IMR-90 (cell line): ENCODE measurements around the gene STX11. TPM values are rescaled to one million over a fixed set of nuclear protein-coding genes. Genes with fewer than 3 reads are reported as not detected.

Experiments used
- ATAC-seq: fragments of 200-7000 bp; cut with Tn5 transposase; 2 replicates; pipeline ENCODE4 v1.9.1; 2020; ENCODE audit warnings: low read depth, mild to moderate bottlenecking, moderate library complexity
- BruUV-seq: library from RNA; stranded (reverse); fragments of 400-500 nt; replicated peaks from 2 replicates; lab custom pipeline; 2021; lab: Mats Ljungman, UMichigan
- CTCF ChIA-PET: fragments of 300-600 bp; formaldehyde crosslinking; extraction: SDS; loops from one replicate; lab custom pipeline; 2021; ENCODE audit warnings: antibody characterized with exemption; lab: Yijun Ruan, JAX
- POLR2A ChIA-PET: fragments of 300-600 bp; sonication (Branson Sonifier 250); formaldehyde crosslinking; loops from one replicate; lab custom pipeline; 2022; ENCODE audit warnings: antibody characterized with exemption; ENCODE audit not compliant: unreplicated experiment; lab: Charles Lee
- DNase-seq: peaks from one replicate; pipeline ENCODE4 v3.0.0; 2013
- H2AFZ ChIP-seq: replicated peaks from 2 replicates; pipeline ENCODE3; 2013; ENCODE audit warnings: low read length, mild to moderate bottlenecking; ENCODE audit not compliant: poor library complexity
- H2AK5ac ChIP-seq: 2 replicates; pipeline ENCODE4 v1.6.1; 2013; ENCODE audit warnings: low read depth, low read length, inconsistent platforms
- H2AK9ac ChIP-seq: replicated peaks from 2 replicates; pipeline ENCODE3; 2013; ENCODE audit warnings: mild to moderate bottlenecking, low read depth, low read length, moderate library complexity; ENCODE audit not compliant: poor library complexity
- H2BK120ac ChIP-seq: 2 replicates; pipeline ENCODE4 v1.6.1; 2013; ENCODE audit warnings: low read depth, low read length, inconsistent platforms
- H2BK15ac ChIP-seq: 3 replicates; pipeline ENCODE4 v1.6.1; 2013; ENCODE audit warnings: low read depth, low read length, inconsistent platforms
- H2BK20ac ChIP-seq: 2 replicates; pipeline ENCODE4 v1.6.1; 2013; ENCODE audit warnings: low read depth, mild to moderate bottlenecking, inconsistent platforms, low read length, moderate library complexity
- H2BK5ac ChIP-seq: 2 replicates; pipeline ENCODE4 v1.6.1; 2013; ENCODE audit warnings: mild to moderate bottlenecking, low read depth, low read length, inconsistent platforms; ENCODE audit not compliant: poor library complexity, severe bottlenecking
- H3K14ac ChIP-seq: replicated peaks from 2 replicates; pipeline ENCODE4 v1.6.1; 2013; ENCODE audit warnings: low read depth, low read length, inconsistent platforms
- H3K18ac ChIP-seq: 2 replicates; pipeline ENCODE4 v1.6.1; 2013; ENCODE audit warnings: low read depth, low read length, control low read depth
- H3K23ac ChIP-seq: 2 replicates; pipeline ENCODE4 v1.6.1; 2013; ENCODE audit warnings: low read depth, low read length, inconsistent platforms
- H3K27ac ChIP-seq: 2 replicates; pipeline ENCODE4 v1.5.1; 2013; ENCODE audit warnings: mild to moderate bottlenecking, control low read depth, low read length; ENCODE audit not compliant: insufficient read depth
- H3K27me3 ChIP-seq: 2 replicates; pipeline ENCODE4 v1.6.1; 2013; ENCODE audit warnings: low read length; ENCODE audit not compliant: control insufficient read depth, insufficient read depth
- H3K36me3 ChIP-seq: 2 replicates; pipeline ENCODE4 v1.6.1; 2013; ENCODE audit warnings: low read length, mixed read lengths; ENCODE audit not compliant: control insufficient read depth, insufficient read depth
- H3K4ac ChIP-seq: 2 replicates; pipeline ENCODE4 v1.6.1; 2013; ENCODE audit warnings: low read depth, low read length, inconsistent platforms
- H3K4me1 ChIP-seq: 2 replicates; pipeline ENCODE4 v1.6.1; 2013; ENCODE audit warnings: low read length, mixed read lengths; ENCODE audit not compliant: control insufficient read depth, insufficient read depth
- H3K4me2 ChIP-seq: 2 replicates; pipeline ENCODE4 v1.6.1; 2013; ENCODE audit warnings: low read depth, mild to moderate bottlenecking, control low read depth, low read length, moderate library complexity
- H3K4me3 ChIP-seq: 2 replicates; pipeline ENCODE4 v1.5.1; 2013; ENCODE audit warnings: low read depth, mild to moderate bottlenecking, control low read depth, low read length, moderate library complexity; ENCODE audit not compliant: insufficient read depth
- H3K56ac ChIP-seq: 2 replicates; pipeline ENCODE4 v1.6.1; 2013; ENCODE audit warnings: low read length, inconsistent platforms; ENCODE audit not compliant: insufficient read depth; ENCODE audit errors: extremely low read depth
- H3K79me1 ChIP-seq, 2 experiments: 2 replicates each; pipeline ENCODE4 v1.6.1; 2013; ENCODE audit warnings: low read length in 2 of 2, inconsistent platforms in 1 of 2, low read depth in 1 of 2
- H3K9ac ChIP-seq: 2 replicates; pipeline ENCODE4 v1.6.1; 2013; ENCODE audit warnings: low read depth, low read length, control low read depth
- H3K9me1 ChIP-seq: 2 replicates; pipeline ENCODE4 v1.6.1; 2013; ENCODE audit warnings: low read length, inconsistent platforms; ENCODE audit not compliant: insufficient read depth
- H3K9me3 ChIP-seq: 2 replicates; pipeline ENCODE4 v1.6.1; 2013; ENCODE audit warnings: low read length; ENCODE audit not compliant: control insufficient read depth, insufficient read depth
- H4K20me1 ChIP-seq: 2 replicates; pipeline ENCODE4 v1.6.1; 2013; ENCODE audit warnings: low read length, inconsistent platforms; ENCODE audit not compliant: insufficient read depth
- H4K5ac ChIP-seq: 2 replicates; pipeline ENCODE4 v1.6.1; 2013; ENCODE audit warnings: mild to moderate bottlenecking, low read depth, low read length, control low read depth
- H4K8ac ChIP-seq, 2 experiments: 2 replicates each; pipeline ENCODE4 v1.6.1; 2013; ENCODE audit warnings: low read depth in 2 of 2, low read length in 2 of 2, control low read depth in 1 of 2, inconsistent platforms in 1 of 2
- H4K91ac ChIP-seq: 2 replicates; pipeline ENCODE4 v1.6.1; 2013; ENCODE audit warnings: low read depth, low read length, inconsistent platforms; ENCODE audit not compliant: insufficient read depth
- BHLHE40 ChIP-seq: fragments of 150-350 bp; IDR thresholded peaks from 2 replicates; pipeline ENCODE4 v1.6.1; 2016; ENCODE audit warnings: mild to moderate bottlenecking, low read depth, low read length
- CEBPB ChIP-seq: IDR thresholded peaks from 2 replicates; pipeline ENCODE4 v1.6.1; 2012; ENCODE audit warnings: low read depth, low read length, improper control_type of control experiment
- CHD1 ChIP-seq: IDR thresholded peaks from 2 replicates; pipeline ENCODE4 v1.6.1; 2012; ENCODE audit warnings: low read depth, low read length, improper control_type of control experiment
- FOS ChIP-seq: fragments of 150-350 bp; IDR thresholded peaks from 2 replicates; pipeline ENCODE4 v1.6.1; 2016; ENCODE audit warnings: low read depth, low read length
- MAFK ChIP-seq: IDR thresholded peaks from 2 replicates; pipeline ENCODE4 v1.6.1; 2012; ENCODE audit warnings: low read depth, low read length, improper control_type of control experiment
- MAZ ChIP-seq: IDR thresholded peaks from 2 replicates; pipeline ENCODE4 v1.6.1; 2012; ENCODE audit warnings: low read depth, mild to moderate bottlenecking, low read length, improper control_type of control experiment, moderate library complexity, borderline replicate concordance
- MXI1 ChIP-seq: IDR thresholded peaks from 2 replicates; pipeline ENCODE4 v1.6.1; 2012; ENCODE audit warnings: low read depth, mild to moderate bottlenecking, low read length, moderate library complexity, borderline replicate concordance
- NFE2L2 ChIP-seq: fragments of 150-350 bp; IDR thresholded peaks from 2 replicates; pipeline ENCODE4 v1.6.1; 2016; ENCODE audit warnings: low read depth, mild to moderate bottlenecking, low read length
- POLR2A ChIP-seq: IDR thresholded peaks from 2 replicates; pipeline ENCODE4 v1.6.1; 2012; ENCODE audit warnings: mild to moderate bottlenecking, low read depth, low read length
- RAD21 ChIP-seq: IDR thresholded peaks from 2 replicates; pipeline ENCODE4 v1.6.1; 2012; ENCODE audit warnings: low read length, improper control_type of control experiment
- RCOR1 ChIP-seq: IDR thresholded peaks from 2 replicates; pipeline ENCODE4 v1.6.1; 2012; ENCODE audit warnings: mild to moderate bottlenecking, low read length, improper control_type of control experiment; ENCODE audit not compliant: insufficient replicate concordance
- RFX5 ChIP-seq: IDR thresholded peaks from 2 replicates; pipeline ENCODE4 v1.8.0; 2012; ENCODE audit warnings: low read depth, mild to moderate bottlenecking, low read length, moderate library complexity
- SMC3 ChIP-seq: fragments of 150-350 bp; IDR thresholded peaks from 2 replicates; pipeline ENCODE4 v1.6.1; 2016; ENCODE audit warnings: low read depth, mild to moderate bottlenecking, antibody characterized with exemption, low read length, moderate library complexity
- WGBS, 2 experiments: methylation state at CpG; one replicate each; pipeline versions ENCODE4 v1.1.5 to v1.1.7; 2013; ENCODE audit warnings: missing lambda C conversion rate in 2 of 2; ENCODE audit not compliant: insufficient read length in 1 of 2; ENCODE audit errors: extremely low coverage in 2 of 2; 5-methylcytosine and 5-hydroxymethylcytosine counted together
- dilution Hi-C: fragments of 300-500 bp; cut with HindIII; formaldehyde crosslinking; loops from one replicate; pipeline ENCODE4 v1.14.3; 2018; ENCODE audit warnings: low sequenced_read_pairs; ENCODE audit not compliant: unreplicated experiment
- in situ Hi-C: fragments of 300-500 bp; cut with MboI; formaldehyde crosslinking; loops from 3 replicates; pipeline ENCODE4 v1.14.3; 2019; ENCODE audit warnings: low sequenced_read_pairs, inconsistent platforms, mixed read lengths
- intact Hi-C: fragments of 100-400 bp; cut with micrococcal nuclease; formaldehyde crosslinking; loops from 2 replicates; pipeline ENCODE4 v1.10.0; 2022
- polyA plus RNA-seq, 3 experiments: library from polyadenylated mRNA; depleted of rRNA; stranded (reverse); fragments of >200 nt; gene quantifications; 2 replicates each; pipeline ENCODE4 v1.2.3, GENCODE V29; 2012; ENCODE audit warnings: low replicate concordance in 1 of 3
- total RNA-seq: library from RNA; depleted of rRNA; stranded (reverse); fragments of >200 nt; gene quantifications from 2 replicates; pipeline ENCODE4 v1.2.3, GENCODE V29; 2012
- TF ChIP-seq, protein P1 (sequence below): conservative IDR thresholded peaks from 2 replicates; pipeline ENCODE4 v1.5.1; 2012; ENCODE audit warnings: mild to moderate bottlenecking, low read depth, low read length, improper control_type of control experiment
- TF ChIP-seq, protein P2 (sequence below): fragments of 150-350 bp; IDR thresholded peaks from 2 replicates; pipeline ENCODE4 v1.6.1; 2017; ENCODE audit warnings: mild to moderate bottlenecking, antibody characterized with exemption, low read length, low read depth
- TF ChIP-seq, protein P3 (sequence below): fragments of 150-350 bp; IDR thresholded peaks from 2 replicates; pipeline ENCODE4 v1.6.1; 2016; ENCODE audit warnings: low read depth, mild to moderate bottlenecking, low read length, moderate library complexity, borderline replicate concordance

STX11 gene
- total and polyA plus RNA-seq, 2 of the 4 experiments (the other 2 are of a cell fraction) = 0.54 to 0.68 TPM

DNA sequence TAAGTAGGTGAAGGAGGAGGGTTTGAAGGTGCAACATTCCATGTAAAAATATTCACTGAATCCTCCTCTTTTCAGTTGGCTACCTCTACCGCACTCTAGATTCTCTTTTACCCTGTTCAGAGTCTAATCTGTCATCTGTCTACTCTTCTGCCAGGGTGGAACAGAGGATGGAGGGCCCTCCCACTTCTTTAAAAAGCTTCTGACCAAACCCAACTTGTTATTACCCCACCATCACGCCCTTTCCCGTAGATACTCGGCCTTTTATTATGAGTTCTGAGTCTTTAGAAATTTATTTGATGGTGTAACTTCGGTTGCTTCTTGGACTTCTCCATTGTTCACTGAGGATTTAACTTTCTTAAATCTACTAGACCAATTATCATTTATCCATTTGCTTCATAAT is 11.7 kb downstream of the STX11 start:
- no peak for ATAC-seq
- Histone ChIP-seq H3K4me2 (no peak overlapping the region), H3K18ac (no peak overlapping the region), H2BK5ac (no peak overlapping the region), H2AK5ac (no peak overlapping the region), H3K79me1 (no peaks in the 10 kb centered on the region), H3K4ac (no peak overlapping the region), H4K8ac (no peak overlapping the region), H2AFZ (no peak overlapping the region), H4K91ac (no peak overlapping the region), H4K20me1 (no peaks in the 10 kb centered on the region), H4K5ac (no peak overlapping the region), H3K4me3 (no peak overlapping the region), H3K36me3 (no peaks in the 10 kb centered on the region), H3K14ac (no peak overlapping the region), H2BK20ac (no peak overlapping the region), H3K4me1 (0 out of 2 replicates have a peak, but pooled peaks cover 2% of the 10 kb centered on the region), H3K9ac (no peak overlapping the region), H3K9me1 (peaks cover 4% of the 10 kb centered on the region; the same call in 1 of the 2 replicates), H2AK9ac (no peak overlapping the region), H3K9me3 (no peaks in the 10 kb centered on the region), H3K56ac (no peak overlapping the region), H3K27me3 (no peaks in the 10 kb centered on the region; the same call in 1 of the 2 replicates), H3K27ac (no peak overlapping the region), H2BK15ac (no peak overlapping the region), H2BK120ac (no peak overlapping the region), H3K23ac (no peak overlapping the region)
- in situ Hi-C loops (no loop called here), dilution Hi-C loops (no loop called here), intact Hi-C loops (no loop called here)
- WGBS, 2 experiments = no CpG with 5 or more reads among the region's 5 CpGs
- BruUV-seq = no TSS peak
- CTCF ChIA-PET = no interaction called here
- DNase-seq = no peak
- POLR2A ChIA-PET = no interaction called here
- no peak for TF ChIP-seq MAFK
- no peak for TF ChIP-seq CEBPB
- no peak for TF ChIP-seq CHD1
- TF ChIP-seq, protein P1, sequence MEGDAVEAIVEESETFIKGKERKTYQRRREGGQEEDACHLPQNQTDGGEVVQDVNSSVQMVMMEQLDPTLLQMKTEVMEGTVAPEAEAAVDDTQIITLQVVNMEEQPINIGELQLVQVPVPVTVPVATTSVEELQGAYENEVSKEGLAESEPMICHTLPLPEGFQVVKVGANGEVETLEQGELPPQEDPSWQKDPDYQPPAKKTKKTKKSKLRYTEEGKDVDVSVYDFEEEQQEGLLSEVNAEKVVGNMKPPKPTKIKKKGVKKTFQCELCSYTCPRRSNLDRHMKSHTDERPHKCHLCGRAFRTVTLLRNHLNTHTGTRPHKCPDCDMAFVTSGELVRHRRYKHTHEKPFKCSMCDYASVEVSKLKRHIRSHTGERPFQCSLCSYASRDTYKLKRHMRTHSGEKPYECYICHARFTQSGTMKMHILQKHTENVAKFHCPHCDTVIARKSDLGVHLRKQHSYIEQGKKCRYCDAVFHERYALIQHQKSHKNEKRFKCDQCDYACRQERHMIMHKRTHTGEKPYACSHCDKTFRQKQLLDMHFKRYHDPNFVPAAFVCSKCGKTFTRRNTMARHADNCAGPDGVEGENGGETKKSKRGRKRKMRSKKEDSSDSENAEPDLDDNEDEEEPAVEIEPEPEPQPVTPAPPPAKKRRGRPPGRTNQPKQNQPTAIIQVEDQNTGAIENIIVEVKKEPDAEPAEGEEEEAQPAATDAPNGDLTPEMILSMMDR = no peak
- TF ChIP-seq, protein P2, sequence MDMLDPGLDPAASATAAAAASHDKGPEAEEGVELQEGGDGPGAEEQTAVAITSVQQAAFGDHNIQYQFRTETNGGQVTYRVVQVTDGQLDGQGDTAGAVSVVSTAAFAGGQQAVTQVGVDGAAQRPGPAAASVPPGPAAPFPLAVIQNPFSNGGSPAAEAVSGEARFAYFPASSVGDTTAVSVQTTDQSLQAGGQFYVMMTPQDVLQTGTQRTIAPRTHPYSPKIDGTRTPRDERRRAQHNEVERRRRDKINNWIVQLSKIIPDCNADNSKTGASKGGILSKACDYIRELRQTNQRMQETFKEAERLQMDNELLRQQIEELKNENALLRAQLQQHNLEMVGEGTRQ = no peak
- TF ChIP-seq SMC3 = no peak
- no peak for TF ChIP-seq RAD21
- no peak for TF ChIP-seq BHLHE40
- TF ChIP-seq MXI1 = no peak
- TF ChIP-seq MAZ = no peak
- no peak for TF ChIP-seq FOS
- TF ChIP-seq RCOR1 = no peak
- no peak for TF ChIP-seq POLR2A
- TF ChIP-seq NFE2L2 = no peak
- TF ChIP-seq RFX5 = no peak
- TF ChIP-seq, protein P3, sequence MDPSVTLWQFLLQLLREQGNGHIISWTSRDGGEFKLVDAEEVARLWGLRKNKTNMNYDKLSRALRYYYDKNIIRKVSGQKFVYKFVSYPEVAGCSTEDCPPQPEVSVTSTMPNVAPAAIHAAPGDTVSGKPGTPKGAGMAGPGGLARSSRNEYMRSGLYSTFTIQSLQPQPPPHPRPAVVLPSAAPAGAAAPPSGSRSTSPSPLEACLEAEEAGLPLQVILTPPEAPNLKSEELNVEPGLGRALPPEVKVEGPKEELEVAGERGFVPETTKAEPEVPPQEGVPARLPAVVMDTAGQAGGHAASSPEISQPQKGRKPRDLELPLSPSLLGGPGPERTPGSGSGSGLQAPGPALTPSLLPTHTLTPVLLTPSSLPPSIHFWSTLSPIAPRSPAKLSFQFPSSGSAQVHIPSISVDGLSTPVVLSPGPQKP = no peak
